ENCODE measurements around the gene CFC1.
"Not testable (repeated sequence)": the region's sequence is repeated elsewhere in the genome, so short reads cannot be mapped to it uniquely, and the experiment has no call there.

CFC1 gene

DNA sequence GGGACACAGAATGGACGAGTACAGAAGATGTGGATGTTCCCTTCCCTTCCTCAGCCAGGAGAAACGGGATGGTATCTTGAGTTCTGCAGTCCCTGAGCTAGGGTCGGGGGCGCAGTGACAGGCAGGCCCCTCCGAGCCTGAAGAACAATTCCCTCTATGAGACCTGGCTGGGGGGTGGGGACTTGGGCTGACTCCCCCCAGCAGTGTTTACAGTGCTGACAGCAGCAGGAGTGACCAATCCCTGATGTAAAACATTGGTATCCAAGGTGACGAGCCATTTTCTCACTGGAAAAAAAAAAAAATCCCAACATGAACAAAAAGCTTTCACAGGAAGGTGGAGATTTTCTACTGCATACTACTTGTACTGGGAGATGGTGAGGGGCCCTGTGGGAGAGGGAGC is at the start of gene CFC1:
Gene CFC1, minus strand, starts transcription at position 183 of the 400 bp plus-strand sequence. CDS start 288 bp downstream, outside the sequence.
- DNase-seq = not testable (repeated sequence)

DNA sequence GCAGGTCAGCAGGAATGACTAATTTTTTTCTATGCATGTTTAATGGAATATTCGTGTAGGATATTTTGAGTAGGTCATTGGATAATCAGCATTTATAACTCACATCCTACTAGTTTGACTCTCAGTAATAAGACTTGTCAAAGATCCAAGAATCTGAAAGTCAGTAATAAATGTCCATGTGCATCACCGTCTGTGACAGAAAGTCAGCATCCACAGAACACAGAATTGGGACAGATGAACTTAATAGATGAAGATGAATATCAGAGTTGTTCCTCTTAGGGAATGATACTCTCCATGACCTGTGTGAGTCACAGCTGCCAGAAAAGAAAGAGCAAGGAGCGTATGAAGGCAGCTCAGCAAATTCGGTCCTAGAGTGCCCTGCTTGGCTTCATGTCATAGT is 42.3 kb upstream of the CFC1 start:
- not testable (repeated sequence) for DNase-seq

DNA sequence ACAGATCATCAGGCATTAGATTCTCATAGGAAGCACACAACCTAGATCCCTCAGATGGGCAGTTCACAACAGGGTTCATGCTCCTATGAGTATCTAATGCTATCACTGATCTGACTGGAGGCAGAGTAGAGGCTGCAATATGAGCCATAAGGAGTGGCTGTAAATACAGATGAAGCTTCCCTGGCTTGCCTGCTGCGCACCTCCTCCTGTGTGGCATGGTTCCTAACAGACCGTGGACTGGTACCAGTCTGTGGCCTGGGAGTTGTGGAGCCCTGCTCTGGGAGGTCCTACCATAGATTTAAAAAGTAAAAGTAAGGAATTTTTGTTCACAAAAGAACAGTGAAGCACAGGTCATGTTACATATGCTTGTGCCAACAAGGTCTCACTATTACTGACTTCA is 39.6 kb upstream of the CFC1 start:
- DNase-seq = not testable (repeated sequence)

DNA sequence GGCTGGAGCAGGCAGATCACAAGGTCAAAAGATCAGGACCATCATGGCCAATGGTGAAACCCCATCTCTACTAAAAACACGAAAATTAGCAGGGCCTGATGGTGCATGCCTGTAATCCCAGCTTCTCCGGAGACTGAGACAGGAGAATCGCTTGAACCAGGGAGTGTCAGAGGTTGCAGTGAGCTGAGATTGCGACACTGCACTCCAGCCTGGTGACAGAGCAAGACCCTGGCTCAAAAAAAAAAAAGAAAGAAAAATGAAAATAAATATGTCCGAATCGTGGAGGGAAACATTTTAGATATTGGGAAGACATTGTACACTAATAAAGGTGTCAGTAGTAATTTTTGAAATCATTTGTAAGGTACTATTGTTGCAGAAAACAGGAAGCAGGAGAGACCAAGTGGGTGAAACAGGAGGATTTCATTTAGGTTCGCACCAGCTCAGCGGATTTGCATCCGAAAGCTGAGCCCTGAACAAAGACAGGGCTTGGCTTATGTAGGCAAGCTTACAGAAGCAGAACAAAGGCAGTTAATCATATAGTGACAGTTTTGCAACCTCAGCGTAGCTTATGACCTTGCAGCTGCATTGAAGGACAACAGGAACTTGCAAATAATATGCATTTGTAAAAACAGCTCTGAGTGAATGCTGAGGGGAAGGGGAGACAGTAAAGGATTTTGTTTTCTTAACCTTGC is 29.6 kb upstream of the CFC1 start:
- not testable (repeated sequence) for DNase-seq

DNA sequence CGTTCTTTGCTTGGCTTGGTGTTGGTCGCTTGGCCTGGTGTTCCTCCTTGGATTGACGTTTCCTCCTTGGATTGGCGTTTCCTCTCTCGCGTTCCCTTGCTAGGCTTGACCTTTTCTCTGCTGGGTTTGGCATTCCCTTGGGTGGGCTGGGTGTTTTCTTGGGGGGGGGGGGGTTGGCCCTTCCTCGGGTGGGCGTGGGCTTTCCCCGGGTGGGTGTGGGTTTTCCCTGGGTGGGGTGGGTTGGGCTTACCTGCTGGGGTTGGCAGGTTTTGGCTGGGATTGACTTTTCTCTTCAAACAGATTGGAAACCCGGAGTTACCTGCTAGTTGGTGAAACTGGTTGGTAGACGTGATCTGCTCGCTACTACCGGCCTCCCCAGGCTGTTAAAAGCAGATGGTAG is 11.8 kb upstream of the CFC1 start, which contains the start of gene POTEJ:
Gene POTEJ, plus strand, starts transcription at position 301 of the 400 bp plus-strand sequence. Its CDS starts 93 bp downstream, at position 394.
- not testable (repeated sequence) for DNase-seq

DNA sequence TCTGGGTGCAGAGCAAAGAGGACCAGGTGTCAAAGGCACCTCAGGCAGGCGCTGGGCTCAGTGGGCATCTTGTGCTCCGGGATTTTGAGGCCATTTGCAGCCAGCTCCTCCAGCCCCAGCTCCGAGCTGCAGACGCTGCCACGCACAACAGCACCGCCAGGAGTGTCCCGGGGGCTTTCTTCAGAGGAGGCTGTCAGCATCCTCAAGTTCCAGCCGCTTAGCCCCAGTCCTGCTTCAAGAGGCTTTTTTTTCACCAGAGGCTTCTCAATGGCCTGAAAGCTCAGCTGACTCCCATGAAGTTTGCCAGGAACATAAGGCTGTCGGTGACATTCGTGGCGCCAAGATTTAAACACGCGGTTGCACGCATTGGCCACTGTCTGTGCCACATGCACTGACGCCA is 11.1 kb upstream of the CFC1 start:
- not testable (repeated sequence) for DNase-seq

DNA sequence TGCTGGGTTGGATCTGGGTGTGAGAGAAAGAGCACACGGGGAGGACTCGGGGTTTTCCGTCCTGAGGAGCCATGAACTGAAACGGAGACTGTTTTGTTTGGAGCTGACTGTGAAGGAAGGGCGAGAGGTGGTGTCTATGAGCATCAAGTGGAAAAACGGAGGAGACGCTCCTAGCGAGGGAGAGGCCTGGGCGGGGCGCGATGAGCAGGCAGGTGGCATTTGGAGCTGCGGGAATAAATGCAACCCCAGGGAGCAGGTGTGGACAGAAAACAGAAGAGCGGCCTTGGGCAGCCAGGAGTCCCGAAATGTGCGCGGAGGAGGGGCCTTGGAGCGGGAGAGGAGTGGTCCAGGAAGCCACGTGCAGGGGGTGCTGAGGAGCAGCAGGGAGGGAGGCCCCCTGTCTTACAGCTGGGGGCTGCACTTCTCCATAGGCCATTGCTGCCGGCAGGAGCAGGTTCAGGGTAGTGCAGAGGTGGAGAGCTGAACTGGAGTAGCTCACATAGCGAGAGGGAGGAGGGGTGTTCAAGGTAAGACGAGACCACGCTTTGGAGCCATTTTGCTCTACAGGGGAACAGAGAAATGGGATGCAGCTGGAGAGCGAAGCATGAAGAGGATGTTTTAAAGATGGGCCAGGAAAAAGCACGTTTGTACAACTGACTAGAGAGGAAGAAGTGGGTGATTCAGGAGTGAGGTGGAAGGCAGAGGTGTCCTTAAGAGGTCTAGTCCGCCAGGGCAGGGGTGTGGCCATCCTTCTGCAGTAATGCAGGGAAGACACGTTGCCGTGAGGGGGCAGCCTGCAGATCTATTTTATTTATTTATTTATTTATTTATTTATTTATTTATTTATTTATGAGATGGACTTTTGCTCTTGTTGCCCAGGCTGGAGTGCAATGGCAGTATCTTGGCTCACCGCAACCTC is 9.9 kb upstream of the CFC1 start:
- DNase-seq = not testable (repeated sequence)

DNA sequence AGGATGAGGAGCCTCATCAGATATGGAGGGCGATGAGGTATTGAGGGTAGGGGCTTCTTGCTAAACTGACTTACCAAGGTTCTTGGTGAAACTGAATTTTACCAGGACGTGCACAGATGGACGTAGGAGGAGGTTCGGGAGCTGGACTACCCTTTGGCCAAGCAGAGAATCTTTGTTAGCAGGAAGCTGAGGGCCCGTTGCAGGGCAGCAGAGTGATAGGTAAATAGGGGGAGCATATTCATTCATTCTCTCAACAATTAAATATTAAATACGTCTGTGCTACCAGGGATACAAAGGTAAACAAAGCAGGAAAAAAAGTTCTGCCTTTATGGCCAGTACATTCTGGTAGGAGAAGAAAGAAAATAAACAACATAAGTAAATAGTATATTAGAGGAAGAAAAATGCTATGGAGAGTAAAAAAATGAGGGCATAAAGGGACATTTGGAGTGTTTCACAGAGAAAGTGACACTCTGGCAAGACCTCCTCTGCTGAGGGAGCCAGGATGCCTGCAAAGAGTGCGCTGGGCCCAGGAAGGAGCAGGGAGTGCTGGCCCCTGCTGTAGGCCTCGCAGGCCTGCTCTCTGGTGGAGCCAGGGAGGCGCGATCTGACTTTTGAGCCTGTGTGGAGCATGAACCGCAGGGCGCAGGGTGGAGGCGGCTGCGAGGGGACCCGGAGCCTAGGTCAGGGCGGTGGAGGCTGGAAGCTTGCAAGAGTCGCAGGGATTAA is 9.1 kb upstream of the CFC1 start:
- not testable (repeated sequence) for DNase-seq

DNA sequence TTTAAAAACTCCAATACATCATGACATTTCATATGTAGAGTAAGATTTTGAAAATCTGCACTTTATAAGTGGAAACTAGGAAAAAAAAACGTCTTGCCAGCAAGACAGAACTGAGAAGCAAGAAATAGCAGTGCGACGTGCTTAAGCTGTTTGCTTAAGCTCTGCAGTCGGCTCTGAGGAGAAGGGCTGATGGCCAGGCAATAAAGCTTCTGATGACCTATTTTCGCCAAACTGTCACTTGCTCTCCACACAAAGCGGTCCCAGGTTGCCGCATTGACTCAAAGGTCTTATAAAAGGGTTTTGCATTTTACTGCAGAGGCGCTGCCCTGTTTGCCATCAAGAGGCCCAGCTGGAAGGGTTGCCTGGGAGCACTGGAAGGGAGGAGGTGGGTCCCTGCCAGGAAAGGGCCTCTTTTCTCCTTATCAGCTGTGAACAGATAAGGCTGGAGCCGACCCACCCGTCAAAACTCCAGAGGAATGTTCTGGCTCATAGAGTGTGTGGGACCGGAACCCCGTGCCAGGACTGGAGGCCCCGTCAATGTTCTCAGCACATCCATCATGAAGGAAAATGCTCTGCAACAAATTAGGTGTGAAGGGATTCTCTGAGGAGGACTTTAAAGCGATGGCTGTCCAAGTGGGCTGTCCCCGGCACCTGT is 2.4 kb upstream of the CFC1 start:
- DNase-seq = not testable (repeated sequence)

DNA sequence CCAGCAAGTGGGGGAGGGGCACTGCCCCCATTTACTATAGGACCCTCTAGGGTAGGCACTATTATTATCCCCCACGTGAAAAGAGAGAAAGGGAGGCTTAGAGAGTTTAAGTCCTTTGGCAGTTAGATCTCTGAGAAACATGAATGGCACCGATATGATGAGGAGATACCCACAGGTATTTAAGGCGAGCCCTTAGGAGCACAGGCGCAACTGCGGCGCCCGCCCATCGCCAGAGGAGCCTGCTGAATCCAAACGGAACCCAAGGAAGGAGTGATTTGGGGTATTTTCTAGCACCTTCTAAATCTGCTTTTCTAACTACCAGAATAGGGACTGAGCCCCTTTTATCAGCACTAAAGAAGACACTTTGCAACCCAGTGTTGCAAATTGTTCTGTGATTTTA is 551 bp upstream of the CFC1 start:
- not testable (repeated sequence) for DNase-seq

DNA sequence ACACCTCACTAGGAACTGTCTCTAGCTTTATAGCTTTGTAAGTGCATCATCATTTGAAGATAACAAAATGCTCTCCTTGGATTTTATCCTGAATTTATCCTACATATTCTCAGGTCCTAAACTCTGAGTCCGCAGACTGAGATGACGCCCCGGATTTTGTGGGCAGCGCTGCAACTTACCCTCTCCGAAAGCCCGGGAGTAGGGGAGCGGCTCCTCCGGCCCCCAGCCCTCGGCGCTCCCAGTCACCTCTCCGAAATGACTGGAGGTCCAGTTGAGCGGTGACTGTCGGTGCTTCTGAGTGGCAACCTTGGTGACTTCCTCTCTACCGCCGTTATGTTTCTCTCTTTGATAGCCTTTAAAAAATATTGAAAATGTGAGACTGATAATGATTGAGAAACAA is 912 bp downstream of the CFC1 start:
- not testable (repeated sequence) for DNase-seq

DNA sequence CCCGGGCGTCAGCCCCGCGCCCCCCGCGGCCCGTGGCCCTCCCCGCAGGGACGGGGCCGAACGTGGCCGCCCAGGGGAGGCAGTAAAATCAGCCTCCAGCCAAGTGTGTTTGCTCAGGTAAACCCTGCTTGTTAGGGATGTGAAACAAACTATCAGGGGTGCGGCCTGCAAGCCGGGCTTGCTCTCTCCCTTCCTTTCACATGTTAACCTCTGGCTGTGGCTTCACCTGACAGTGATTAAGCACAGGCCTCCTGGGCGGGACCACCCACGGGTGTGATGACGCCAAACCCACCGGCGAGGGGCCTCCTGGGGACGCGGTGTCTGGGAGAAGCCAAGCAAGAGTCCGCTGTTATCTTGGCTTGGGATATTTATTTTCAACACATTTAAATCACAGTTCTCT is 1.4 kb downstream of the CFC1 start:
- DNase-seq = not testable (repeated sequence)

DNA sequence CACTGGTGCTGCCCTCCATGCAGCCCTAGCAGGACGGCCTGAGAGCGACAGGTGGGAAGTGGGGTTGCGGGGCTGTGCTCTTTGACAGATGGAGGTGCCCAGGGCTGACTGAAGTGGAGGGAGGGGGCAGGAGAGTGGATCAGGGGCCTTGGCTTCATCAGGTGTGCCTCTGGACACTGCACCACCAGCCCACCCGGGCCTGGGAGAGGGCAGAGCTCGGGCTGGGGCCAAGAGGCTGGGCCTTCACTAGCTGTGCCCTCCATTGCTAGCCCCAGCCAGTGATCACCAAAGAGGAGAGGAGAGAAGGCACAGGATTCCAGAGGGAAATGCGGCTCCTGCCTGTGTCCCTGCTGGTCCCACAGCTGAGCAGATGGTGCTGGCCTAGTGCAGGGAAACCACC is 2.6 kb downstream of the CFC1 start:
- not testable (repeated sequence) for DNase-seq

DNA sequence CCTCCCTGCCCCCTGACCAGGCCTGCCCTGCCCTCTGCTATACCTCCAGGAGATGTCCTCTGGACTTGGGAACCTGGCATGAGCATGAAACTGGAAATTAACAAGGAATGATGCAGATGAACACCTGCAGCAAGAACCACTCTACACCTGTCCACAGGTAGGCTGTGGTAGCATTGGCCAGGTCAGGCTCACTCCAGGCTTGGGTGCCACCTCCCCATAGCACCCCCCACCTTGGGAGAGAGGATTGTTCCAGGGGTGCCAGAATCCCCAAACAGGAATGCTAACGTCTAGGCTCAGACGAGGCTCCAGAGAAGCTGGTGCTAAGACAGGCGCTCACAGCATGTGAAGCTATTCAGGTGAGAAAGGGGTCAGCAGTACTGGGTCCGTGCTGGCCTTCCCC is 5.4 kb downstream of the CFC1 start:
- DNase-seq = not testable (repeated sequence)

DNA sequence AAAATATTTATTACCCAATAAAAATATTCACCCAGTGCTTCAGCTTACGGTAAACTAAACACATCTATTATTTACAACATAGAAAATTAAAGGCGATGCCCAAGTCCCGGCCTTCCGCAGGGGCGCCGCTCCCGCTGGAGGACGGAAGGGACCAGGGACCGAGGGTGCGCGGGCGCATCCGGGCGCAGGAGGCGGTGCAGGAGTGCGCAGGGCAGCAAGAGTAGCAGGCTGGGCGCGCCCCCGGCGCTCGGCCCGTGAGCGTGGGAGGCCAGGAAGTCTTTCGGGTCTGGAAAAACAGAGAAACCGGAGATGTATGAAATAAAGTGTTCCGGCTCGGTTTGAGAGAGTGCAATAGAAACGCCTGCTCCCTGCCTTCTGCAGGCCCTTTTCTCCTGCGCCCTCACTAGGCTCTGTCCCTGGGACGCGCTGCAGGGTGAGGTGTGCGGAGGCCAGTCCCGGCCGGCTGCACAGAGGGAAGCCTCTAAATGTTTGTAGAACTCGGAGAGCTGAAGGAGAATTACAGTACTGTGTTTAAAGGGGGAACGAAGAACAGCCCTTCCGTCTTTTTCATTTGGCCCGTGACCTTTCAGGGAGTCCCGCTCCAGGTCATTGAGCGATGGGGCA is 6.5 kb downstream of the CFC1 start:
- DNase-seq = not testable (repeated sequence)

DNA sequence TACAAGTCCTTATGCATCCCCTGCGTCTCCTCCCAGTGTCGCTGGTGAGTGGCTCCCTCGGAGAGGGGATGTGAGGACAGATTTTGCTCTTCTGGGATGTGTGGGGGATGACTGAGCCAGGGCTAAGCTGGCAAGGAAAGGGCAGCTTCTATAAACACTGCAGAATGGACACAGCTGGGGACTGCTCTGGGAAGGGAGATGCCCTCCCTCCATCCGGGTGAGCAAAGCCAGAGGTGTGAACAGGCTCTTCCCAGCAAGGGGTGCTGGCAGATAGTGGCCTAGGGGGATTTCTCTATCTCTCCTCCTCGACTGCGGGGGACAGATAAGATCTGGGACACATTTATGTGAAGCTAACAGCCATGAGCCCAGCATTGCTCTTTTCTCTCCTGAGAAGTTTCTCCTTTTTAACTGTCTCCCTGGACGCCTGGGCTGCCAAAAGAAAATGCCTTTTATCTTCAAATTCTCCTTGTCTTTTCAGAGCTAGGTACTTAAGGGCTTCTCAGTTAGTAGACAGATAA is 8.5 kb downstream of the CFC1 start:
- not testable (repeated sequence) for DNase-seq

DNA sequence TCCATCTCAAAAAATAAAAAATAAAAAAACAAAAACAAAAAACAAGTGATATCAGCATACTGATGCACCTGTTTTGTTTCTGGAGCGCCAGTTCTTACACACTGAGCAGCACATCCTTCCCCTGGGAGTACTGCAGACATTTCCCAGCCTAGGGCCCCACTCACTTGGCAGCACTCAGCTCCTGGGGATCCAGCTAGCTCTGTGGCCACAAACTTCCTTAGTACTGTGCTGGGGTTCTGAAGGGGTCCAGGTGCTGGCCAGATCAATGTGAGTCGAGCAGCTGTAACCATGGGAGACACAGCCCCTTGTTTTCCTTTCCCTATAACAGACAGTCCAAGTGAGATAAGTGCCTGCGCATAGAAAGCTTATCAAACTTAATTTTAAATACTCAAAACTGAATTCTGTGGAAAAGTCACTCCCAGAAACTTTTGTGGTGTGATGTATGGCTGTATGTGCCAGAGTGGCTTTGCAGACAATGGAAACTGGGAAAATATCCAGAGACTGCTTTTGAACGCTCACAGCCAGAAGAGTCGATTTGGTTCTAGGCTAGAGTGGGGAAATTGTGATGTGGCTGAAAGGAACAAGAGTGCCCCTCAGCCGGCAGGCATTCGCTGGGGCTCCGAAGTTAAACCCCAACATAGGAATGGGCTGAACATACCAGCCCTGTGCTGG is 9.1 kb downstream of the CFC1 start:
- DNase-seq = not testable (repeated sequence)

DNA sequence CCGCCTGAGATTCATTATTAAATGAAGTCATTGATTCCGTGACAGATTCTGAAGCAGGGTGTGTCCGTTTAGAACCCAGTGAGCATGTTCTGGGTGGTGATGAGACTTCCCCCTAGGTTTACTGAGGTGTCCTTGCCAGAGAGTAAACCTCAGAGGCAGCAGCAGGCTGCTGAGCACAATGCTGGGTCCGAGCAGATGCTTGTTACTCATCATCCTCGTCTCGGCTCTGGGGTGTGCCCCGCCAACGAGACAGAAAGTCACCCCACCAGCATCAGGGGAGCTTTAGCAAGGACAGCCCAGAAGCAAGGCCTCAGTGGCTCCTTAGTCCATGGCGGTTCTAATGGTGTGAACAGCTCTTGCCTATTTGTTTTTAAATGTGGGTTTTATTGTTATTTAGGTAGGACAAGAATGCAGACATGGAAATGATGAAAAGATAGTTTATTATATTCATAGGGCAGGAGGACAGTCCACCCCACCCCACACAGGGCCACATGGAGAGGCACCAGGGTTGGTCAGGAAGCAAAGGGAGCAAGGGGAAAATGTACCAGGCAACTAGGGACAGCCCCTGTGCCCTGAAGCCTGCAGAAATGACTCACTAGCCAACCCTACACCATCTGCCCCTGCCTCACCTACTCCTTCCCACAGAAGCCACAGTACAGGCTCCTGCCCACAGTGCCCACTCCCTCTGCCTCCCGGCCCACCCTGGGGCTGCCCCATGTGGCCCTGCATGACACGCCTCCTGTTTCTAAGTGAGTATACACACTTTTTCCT is 10.5 kb downstream of the CFC1 start:
- not testable (repeated sequence) for DNase-seq

DNA sequence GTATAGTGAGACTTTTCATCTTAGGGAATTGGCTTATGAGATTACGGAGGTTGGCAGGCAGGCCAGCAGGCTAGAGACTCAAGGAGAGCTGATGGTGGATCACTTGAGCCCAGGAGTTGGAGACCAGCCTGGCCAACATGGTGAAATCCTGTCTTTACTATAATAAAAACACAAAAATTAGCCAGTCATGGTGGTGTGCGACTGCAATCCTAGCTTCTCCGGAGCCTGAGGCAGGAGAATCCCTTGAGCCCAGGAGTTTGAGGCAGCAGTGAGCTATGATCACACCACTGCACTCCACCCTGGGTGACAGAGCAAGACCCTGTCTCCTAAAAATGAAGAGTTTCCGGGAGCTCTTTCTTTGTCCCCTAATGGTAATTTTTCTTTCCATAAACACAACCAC is 14.6 kb downstream of the CFC1 start:
- DNase-seq = not testable (repeated sequence)

DNA sequence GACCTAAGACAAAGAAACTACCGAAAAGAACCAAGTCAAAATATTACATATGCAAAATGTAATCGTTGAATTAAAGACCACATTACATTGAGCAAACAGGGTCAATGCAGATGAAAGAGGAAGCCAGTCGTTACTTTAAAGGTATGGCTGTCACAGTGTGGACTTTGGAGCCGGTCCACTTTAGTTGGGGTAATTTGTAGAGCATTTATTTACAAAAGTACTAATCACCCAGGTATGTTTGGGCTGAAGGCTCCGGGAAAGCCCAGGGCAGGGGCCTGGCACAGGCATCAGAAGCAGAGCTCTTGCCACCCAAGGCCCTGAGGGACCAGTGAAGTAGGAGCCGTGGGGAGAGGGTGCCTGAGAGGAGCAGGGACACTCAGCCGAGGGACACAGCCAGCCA is 15.8 kb downstream of the CFC1 start:
- DNase-seq = not testable (repeated sequence)
